Testis (tissue), 3 donors: ENCODE data around the gene RABL2B. TPM values are rescaled to one million over a fixed set of nuclear protein-coding genes. Genes with fewer than 3 reads are reported as not detected.
"Not testable (repeated sequence)": the region's sequence is repeated elsewhere in the genome, so short reads cannot be mapped to it uniquely, and the experiment has no call there.

Source experiments
- DNase-seq: peaks from one replicate; pipeline ENCODE4 v3.0.0-alpha.2; 2019
- H3K27ac ChIP-seq, 2 donors: fragments of 200-600 bp; sonication (generic); one replicate each; pipeline ENCODE4 v1.5.1; 2019
- H3K27me3 ChIP-seq: fragments of 200-600 bp; sonication (generic); one replicate; pipeline ENCODE4 v1.5.1; 2019
- H3K36me3 ChIP-seq: fragments of 200-600 bp; sonication (generic); one replicate; pipeline ENCODE4 v1.5.1; 2017; ENCODE audit warnings: low read depth; ENCODE audit errors: missing control alignments
- H3K4me1 ChIP-seq: fragments of 200-600 bp; sonication (generic); one replicate; pipeline ENCODE4 v1.5.1; 2019
- H3K4me3 ChIP-seq, 2 donors: fragments of 200-600 bp; sonication (generic); one replicate each; pipeline ENCODE4 v1.5.1; 2017 to 2019
- H3K9me3 ChIP-seq: fragments of 200-600 bp; sonication (generic); one replicate; pipeline ENCODE4 v1.5.1; 2017
- WGBS, 2 donors: methylation state at CpG; one replicate each; pipeline ENCODE4 v1.1.5; 2018; 5-methylcytosine and 5-hydroxymethylcytosine counted together
- intact Hi-C: fragments of 100-400 bp; cut with DNase I; formaldehyde crosslinking; loops from one replicate; pipeline ENCODE4 v1.15.1; 2023; ENCODE audit warnings: low total_unique reads
- polyA plus RNA-seq: library from polyadenylated mRNA; stranded (reverse); fragments of 350-450 nt; fragmentation: Illumina TruSeq; extraction: RNeasy Lipid Tissue Mini Kit (QIAGEN cat#74804); gene quantifications from one replicate; pipeline ENCODE4 v1.2.3, GENCODE V29; 2014; ENCODE audit warnings: low read depth, low replicate concordance; ENCODE audit not compliant: insufficient read depth
- total RNA-seq, 2 donors: library from RNA; depleted of rRNA; stranded (reverse); fragments of >200 nt; gene quantifications; one replicate each; pipeline ENCODE4 v1.2.3, GENCODE V29; 2016

The RABL2B gene
- total and polyA plus RNA-seq, 3 donors from 2014 or later: 39.6 to 51.6 (median 49.8) TPM

GRCh38 chr22:50759597-50760341, 23.7 kb downstream of the RABL2B start:
- H3K36me3 ChIP-seq, H3K27me3 ChIP-seq, H3K27ac ChIP-seq, DNase-seq, intact Hi-C loops, H3K4me1 ChIP-seq, H3K4me3 ChIP-seq, H3K9me3 ChIP-seq: not testable (repeated sequence)
- WGBS, 2 donors: 68 to 76% methylated on average over 10 of the region's 10 CpGs

DNA sequence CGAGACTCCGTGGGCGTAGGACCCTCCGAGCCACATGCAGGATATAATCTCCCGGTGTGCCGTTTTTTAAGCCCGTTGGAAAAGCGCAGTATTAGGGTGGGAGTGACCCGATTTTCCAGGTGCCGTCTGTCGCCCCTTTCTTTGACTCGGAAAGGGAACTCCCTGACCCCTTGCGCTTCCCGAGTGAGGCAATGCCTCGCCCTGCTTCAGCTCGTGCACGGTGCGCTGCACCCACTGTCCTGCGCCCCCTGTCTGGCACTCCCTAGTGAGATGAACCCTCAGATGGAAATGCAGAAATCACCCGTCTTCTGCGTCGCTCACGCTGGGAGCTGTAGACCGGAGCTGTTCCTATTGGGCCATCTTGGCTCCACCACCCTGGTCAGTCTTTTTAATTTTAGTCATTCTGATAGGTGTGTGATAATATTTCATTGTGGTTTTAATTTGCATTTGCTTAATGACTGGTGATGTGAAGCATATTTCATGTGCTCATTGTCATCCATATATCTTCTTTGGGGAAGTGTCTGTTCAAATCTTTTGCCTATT, 26.4 kb downstream of the RABL2B start:
- H3K27me3 ChIP-seq, H3K36me3 ChIP-seq, H3K9me3 ChIP-seq, H3K4me1 ChIP-seq, intact Hi-C loops, H3K27ac ChIP-seq: not testable (repeated sequence)
- peak overlapping the region; percentile 46 to 61 for H3K4me3 ChIP-seq
- peak; percentile 50 for DNase-seq
- WGBS, 2 donors: 4 to 18% methylated on average over 12 to 24 of the region's 24 CpGs

GRCh38 chr22:50756406-50756805, 27.0 kb downstream of the RABL2B start:
- 83% methylated on average over 1 of the region's 9 CpGs; no CpG with 5 or more reads in 1 of the 2 donors for WGBS, 2 donors
- H3K4me3 ChIP-seq: peak overlapping the region in 1 of 2 donors; percentile 61
- DNase-seq, H3K27ac ChIP-seq, H3K36me3 ChIP-seq, H3K27me3 ChIP-seq, H3K4me1 ChIP-seq, intact Hi-C loops, H3K9me3 ChIP-seq: not testable (repeated sequence)

DNA sequence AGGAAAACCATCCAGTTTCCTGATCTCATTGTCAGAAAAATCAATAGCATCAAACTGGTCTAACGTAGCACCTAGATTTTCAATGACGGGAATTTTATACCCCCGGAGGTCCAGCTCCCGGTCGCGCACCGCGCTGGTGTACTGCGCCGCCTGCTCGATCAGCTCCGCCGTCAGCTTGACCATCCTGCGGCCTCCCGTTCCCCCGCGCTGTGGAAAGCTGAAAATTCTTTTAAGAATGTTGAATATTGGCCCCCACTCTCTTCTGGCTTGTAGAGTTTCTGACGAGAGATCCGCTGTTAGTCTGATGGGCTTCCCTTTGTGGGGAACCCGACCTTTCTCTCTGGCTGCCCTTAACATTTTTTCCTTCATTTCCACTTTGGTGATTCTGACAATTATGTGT, 28.2 kb downstream of the RABL2B start:
- H3K36me3 ChIP-seq, DNase-seq, intact Hi-C loops, H3K9me3 ChIP-seq, H3K4me3 ChIP-seq, H3K27me3 ChIP-seq, H3K27ac ChIP-seq, H3K4me1 ChIP-seq: not testable (repeated sequence)
- WGBS, 2 donors: 63 to 81% methylated on average over 20 of the region's 20 CpGs

DNA sequence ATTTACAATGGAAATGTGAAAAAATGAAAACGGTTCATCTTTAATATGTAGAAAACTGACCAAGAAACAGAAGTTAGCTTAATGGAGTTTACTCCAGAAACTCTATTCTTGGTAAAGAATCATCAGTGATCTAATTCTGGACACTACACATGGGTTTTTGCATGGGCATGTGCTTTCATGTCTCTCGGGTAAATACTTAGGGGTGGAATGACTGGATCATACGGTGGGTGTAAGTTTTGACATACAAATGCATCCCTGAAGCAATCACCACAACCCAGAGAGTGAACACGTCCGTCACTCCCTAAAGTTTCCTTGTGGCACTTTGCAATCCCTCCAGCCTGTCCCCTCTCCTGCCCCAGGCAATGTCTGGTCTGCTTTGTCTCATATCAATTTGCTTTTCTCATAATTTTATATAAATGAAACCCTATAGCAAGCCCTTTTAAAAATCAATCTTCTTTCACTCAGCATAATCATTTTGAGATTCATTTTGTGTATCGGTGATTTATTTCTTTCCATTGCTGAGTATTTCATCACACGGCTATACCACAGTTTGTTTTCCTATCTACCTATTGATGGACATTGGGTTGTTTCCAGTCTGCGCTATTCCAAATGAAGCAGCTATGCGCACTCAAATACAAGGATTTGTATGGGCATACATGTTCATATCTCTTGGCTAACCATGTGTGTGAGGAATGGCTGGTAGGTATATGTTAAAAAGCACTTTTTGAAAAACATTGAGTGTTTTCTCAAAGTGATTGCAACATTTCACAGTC, 33.9 kb downstream of the RABL2B start:
- H3K4me3 ChIP-seq, H3K4me1 ChIP-seq, intact Hi-C loops, H3K9me3 ChIP-seq, H3K27ac ChIP-seq, H3K27me3 ChIP-seq, H3K36me3 ChIP-seq, DNase-seq: not testable (repeated sequence)
- 79 to 83% methylated on average over 9 of the region's 9 CpGs for WGBS, 2 donors

GRCh38 chr22:50748630-50749029, 34.8 kb downstream of the RABL2B start:
- WGBS, 2 donors: 80 to 81% methylated on average over 9 to 11 of the region's 13 CpGs
- H3K27me3 ChIP-seq, H3K36me3 ChIP-seq, H3K9me3 ChIP-seq, DNase-seq, intact Hi-C loops, H3K27ac ChIP-seq, H3K4me3 ChIP-seq, H3K4me1 ChIP-seq: not testable (repeated sequence)

GRCh38 chr22:50747521-50747920, 35.9 kb downstream of the RABL2B start:
- 89 to 95% methylated on average over 1 of the region's 1 CpG for WGBS, 2 donors
- H3K9me3 ChIP-seq, H3K4me1 ChIP-seq, H3K27me3 ChIP-seq, H3K4me3 ChIP-seq, H3K27ac ChIP-seq, H3K36me3 ChIP-seq, DNase-seq, intact Hi-C loops: not testable (repeated sequence)

DNA sequence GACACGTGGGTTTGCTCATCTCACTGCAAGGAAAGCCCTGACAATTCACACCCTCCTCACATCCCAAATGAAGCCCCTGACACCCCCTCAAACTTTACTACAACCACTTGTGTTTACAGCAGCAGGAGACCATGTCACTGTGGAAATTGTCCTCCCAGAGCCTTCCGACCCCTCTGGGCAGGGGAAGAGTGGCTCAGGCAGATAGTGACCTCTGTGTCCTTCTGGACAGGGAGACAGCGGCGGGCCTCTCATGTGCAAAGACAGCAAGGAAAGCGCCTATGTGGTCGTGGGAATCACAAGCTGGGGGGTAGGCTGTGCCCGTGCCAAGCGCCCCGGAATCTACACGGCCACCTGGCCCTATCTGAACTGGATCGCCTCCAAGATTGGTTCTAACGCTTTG, 39.0 kb downstream of the RABL2B start:
- WGBS, 2 donors: 57 to 70% methylated on average over 1 to 7 of the region's 12 CpGs
- H3K36me3 ChIP-seq, H3K4me1 ChIP-seq, intact Hi-C loops, H3K4me3 ChIP-seq, H3K9me3 ChIP-seq, H3K27ac ChIP-seq, DNase-seq, H3K27me3 ChIP-seq: not testable (repeated sequence)

- WGBS, 2 donors: 91 to 94% methylated on average over 5 of the region's 5 CpGs
- H3K27me3 ChIP-seq, H3K4me1 ChIP-seq, H3K4me3 ChIP-seq, H3K27ac ChIP-seq, H3K9me3 ChIP-seq, DNase-seq, intact Hi-C loops, H3K36me3 ChIP-seq: not testable (repeated sequence)
These were observed 42.7 kb downstream of the RABL2B start for GRCh38 chr22:50740714-50741113.
